CD4-positive, alpha-beta T cell treated with Interleukin-4 for 1 hour (primary cell): ENCODE results near the gene JOSD1.

ENCODE experiments used
- DNase-seq, 2 donors: peaks; one replicate each; pipeline ENCODE4 v3.0.0-alpha.2; 2020 to 2022

The JOSD1 gene

DNA sequence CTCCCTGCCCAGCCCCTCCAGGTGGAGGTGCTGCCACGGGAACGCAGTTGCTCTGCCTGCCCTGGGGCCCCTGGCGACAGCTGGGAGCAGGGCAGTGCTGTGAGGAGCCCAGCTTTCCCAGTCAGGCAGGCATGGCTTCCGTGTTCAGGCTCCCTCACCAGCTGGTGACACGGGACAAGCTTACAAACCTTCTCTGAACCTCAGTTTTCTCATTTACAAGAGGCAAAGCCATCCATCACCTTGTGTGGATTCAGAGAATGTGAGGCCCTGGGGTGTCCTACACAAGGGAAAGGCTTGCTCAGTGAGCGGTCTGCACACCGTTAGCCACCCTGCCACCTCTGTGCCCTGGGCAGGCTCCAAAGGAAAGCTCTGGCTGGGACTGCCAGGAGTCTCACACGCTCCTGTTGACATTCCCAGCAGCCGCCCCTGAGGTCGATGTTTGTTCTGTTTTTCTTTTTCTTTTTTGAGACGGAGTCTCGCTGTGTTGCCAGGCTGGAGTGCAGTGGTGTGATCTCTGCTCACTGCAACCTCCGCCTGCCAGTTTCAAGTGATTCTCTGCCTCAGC lies 31.6 kb upstream of the JOSD1 start:
- DNase-seq: no peak

DNA sequence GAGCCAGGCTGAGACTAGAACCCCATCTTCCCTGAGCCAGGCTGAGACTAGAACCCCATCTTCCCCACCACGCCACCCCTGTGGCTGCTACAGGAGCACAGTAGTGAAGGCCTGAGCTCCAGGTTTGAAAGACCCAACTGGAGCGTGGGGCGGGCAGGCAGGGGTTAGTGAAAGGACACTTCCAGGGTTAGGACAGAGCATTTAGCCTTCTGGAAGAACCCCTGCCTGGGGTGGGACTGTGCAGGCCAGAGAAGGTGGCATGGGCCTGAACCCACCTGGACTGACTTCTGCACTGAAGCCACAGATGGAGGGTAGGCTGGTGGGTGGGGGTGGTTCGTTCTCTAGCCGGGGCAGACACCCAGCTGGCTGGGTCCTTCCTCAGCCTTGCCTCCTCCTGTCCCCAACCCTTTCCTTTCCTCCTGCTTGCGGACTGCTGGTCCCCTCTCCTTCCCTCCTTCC lies 31.0 kb upstream of the JOSD1 start:
- no peak for DNase-seq

DNA sequence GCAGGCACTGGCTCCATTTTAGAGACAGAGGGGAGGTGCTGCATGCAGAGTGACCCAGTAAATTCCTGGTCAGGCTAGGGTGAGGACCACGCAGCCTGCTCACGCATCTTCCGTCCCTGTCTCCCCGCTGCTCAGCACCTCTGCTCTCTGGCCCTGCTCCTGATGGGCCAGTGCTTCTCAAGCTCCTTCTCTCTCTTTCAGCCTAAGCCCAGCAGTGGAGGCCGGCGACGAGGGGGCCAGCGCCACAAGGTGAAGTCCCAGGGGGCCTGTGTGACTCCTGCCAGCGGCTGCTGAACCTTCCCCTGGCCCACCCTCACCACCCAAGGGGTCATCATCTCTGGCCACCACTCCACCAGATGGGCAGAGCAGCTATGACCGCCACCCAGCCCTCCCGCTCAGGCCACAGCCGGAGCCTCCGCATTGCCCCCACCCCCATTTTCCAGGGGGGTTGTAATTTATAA lies 29.7 kb upstream of the JOSD1 start:
- DNase-seq: no peak

DNA sequence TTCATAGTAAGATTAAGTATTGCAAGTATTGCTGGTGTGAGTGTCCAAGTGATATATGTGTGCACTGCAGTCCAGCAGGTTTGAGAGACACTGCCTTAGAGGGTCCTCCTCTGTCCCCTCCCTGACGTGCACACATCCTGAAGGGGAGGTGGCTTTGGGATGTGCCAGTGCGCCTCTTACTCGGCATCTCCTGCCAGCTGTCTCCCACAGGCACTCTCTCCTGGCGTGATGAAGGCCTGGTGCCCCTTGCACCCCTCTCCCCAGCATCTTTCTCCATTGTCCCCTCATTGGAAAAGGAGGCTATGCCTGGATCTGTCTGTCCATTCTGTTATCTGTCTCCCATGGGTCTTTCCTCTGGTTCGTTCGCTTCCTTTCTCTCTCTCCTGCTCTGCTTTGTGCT lies 29.2 kb upstream of the JOSD1 start:
- DNase-seq: no peak

DNA sequence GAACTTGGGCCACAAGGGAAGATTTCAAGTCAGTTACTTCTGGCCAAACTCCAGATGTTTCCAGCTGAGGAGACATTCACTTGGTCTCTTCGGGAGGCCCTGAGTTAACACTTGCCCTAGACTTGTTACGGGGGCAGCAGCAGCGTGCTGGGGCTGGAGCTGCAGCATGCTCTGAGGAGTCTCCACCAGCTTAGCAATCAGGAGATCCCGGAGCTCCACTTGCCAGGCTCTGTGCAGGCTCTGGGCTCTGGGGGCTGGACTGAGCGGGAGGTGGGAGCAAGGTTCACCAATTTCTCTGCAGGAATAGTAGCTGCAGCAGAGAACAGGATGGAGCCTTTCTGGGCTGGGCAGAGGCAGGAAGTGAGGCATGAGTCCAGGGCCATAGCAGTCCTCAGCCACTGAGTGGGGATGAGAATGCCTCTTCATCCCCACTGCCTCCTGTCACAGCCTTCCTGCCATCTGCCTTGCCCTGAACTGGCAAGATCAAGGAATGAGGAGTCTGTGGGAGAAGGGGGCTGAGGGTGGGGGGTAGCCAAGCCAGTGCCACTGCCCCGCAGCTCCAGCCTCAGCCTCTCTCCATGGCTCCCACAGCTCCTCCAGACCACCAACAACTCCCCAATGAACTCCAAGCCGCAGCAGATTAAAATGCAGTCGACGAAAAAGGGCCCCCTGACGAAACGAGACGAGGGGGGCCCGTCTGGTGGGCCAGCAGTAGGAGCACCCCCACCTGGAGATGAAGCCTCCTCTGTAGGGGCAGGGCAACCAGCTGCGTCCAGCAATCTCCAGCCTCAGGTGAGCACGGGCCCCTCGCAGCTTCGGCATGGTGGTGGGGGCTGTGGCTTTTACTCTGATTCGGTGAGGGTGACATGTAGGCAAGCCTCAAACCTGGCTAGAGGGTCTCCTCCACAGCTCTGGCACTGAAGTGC lies 28.4 kb upstream of the JOSD1 start:
- no peak for DNase-seq

DNA sequence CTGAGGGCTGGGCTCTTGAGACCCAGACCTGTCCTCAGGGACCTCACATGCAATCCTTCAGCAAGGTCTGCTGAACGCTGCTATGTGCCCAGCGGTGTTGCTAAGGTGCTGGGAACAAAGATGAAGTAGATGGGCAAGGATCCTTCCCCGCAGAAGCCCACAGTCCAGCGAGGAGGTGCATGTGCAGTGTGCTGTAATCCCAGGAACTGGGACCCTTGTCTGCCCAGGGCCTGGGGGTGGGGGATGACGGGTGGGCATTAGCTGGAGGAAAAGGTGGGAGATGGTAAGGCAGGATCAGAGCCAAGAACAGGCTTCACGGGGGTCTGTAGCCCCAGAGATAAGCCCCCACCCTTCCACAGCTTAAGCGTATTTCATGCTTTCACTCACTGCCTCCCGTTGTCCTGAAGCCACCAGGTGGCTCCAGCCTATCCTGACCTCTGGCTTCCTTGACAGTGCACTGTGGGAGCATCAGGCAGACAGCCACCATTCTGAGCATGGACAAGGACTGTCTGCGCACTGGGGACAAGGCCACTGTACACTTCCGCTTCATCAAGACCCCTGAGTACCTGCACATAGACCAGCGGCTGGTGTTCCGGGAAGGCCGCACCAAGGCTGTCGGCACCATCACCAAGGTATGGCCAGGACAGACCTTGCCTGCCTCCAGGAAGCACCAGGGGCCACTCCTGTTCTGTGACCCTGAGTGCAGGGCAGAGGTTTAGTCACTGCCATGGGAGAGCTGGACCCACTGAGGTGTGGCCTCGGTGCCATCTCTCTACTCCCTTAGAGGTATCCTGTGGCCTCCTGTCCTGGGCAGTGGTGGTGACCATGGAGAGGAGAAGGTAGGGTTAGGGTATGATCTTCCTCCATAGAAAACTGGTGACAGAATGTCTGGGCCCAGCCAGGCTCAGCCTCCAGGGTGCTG lies 27.0 kb upstream of the JOSD1 start:
- DNase-seq: no peak

DNA sequence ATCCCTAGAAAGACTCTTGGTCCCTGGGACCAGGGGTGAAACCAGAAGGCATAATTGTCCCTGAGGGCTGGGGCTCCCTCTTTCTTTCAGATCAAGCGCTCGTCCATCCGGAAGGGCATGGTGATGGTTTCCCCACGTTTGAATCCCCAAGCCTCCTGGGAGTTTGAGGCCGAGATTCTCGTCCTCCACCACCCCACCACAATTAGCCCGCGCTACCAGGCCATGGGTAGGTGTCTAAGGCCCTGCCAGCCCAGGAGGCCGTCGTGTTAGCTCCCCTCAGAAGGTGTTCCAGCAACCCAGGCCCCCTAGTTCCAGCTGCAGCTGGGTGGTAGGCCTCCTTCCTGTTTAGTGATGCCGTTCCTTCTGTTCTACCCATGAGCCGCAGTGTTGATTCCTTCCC lies 26.4 kb upstream of the JOSD1 start:
- no peak for DNase-seq

DNA sequence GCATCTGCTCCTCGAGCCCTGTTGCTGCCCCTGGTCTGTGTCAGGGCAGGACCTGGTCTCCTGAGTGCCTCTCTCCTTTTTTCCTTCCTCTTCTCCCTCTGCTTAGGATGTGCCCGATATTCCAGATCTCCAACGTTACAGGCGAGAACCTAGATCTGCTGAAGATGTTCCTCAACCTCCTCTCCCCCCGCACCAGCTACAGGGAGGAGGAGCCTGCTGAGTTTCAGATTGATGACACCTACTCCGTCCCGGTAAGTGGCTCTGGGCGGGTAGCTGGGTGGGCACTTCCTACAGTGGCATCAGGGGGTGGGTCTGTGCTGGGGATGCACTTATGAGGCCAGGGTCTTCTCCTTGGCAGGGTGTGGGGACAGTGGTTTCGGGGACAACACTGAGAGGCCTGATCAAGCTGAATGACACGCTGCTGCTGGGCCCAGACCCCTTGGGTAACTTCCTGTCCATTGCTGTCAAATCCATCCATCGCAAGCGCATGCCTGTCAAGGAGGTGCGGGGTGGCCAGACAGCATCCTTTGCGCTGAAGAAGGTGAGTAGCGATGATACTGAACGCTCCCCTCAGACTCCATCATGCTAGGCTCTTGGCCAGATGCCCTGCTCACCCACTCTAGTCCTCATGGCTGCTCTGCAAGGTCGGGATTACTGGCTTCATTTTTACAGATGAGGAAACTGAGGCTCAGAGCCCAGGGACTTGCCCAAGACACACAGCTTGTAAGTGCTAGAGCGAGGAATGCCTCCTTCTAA lies 25.3 kb upstream of the JOSD1 start:
- DNase-seq: no peak

DNA sequence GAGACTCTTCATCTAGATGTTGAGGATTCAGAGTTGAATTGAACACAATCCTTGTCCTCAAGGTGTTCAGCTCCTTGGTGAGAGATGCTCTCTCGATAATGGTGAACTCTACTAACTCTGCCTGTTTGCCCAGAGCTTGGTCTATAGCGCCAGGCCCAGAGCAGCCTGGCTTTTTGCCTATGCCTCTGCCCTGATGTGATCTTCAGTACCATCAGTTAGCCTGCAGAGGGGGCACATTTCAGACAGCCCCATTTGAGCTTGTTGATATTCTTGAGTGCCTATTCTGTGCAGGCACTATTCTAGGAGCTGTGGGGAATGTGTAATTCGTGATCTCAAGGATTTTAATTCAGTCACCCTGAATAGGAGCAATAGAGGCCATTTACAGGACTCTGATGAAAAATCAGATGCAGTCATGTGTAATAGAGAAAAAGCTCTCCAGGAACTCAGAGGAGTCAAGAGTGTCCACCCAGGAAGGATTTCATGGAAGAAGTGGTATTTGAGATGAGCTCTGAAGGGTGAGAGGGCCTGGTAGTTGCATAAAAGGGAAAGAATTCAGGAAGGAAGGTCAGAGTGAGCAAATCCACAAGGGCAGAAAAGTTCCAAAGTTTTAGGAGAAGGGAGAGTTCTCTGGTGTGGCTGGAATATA lies 24.3 kb upstream of the JOSD1 start:
- DNase-seq: peak; percentile 44 to 62

DNA sequence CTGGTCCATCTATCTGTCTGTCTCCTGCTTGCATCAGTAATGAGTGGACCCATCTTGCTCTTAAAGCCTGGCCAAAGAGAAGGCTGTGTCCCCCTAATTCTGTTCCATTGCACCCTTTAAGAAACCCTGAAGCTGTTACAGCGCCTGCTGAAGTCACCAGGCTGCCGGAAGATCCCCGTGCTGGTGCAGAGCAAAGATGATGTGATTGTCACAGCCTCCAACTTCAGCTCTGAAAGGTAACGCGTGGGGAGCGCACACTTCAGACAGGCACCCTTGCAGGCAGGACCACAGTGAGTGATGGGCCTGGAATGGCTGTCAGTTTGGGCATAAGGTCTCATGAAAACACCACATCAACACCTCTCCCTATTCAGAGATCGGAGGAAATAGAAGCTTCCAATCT lies 23.4 kb upstream of the JOSD1 start:
- no peak for DNase-seq

DNA sequence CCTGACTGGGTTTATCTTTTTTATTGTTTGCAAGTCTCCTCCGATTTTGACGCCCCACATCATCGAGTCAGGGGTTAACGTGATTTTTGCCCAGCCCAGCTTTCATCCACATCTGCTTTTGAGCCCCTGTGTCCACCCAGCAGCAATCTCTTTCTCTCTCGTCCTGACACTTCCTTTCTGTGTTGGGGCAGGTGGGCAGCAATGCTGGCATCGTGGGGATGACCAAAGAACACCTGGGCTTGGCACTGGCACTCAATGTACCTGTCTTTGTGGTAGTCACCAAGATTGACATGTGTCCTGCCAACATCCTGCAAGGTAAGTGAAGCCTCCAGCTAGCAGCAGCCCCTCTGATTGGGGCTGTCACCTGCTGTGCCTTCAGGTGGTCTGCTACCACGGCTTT lies 20.8 kb upstream of the JOSD1 start:
- no peak for DNase-seq

DNA sequence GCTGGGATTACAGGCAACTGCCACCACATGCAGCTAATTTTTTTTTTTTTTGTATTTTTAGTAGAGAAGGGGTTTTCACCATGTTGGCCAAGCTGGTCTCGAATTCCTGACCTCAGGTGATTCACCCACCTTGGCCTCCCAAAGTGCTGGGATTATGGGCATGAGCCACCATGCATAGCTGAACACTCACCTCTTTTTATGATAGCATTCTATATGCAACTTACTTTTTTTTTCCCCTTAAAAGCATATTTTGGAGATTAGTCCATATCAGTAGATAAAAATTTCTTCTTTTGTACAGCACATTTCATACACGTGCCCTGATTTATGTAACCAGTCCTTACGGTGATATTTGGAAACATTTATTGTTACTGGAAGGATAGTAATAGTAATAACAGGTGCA lies 19.6 kb upstream of the JOSD1 start:
- no peak for DNase-seq

DNA sequence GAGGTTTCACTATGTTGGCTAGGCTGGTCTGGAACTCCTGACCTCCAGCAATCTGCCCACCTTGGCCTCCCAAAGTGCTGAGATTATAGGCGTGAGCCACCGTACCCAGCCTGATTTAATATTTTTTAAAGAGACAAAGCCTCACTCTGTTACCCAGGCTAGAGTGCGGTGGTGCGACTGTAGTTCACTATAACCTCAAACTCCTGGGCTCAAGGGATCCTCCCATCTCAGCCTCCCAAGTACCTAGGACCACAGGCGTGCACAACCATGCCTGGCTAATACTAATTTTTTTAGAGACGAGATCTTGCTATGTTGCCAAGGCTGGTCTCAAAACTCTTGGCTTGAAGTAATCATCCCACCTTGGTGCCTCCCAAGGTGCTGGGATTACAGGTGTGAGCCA lies 18.5 kb upstream of the JOSD1 start:
- no peak for DNase-seq

DNA sequence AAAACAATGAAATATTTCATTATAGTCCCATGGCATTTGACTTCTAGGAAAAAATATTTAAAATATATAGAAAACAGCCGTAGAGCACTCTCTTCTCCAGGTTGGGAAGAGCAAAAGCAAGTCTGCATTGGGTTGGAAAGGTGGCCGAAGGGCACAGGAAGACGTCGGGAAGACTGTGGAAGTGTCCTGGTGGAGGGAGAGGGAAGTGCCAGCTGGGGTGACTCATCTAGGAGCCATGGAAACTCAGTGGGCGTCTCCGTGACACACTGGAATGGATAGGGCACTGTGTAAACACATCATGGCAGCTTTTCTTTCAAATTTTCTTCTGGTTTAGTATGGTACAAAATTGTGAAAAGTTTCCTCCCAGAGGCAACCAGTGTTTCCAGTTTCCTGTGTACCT lies 17.7 kb upstream of the JOSD1 start:
- no peak for DNase-seq

DNA sequence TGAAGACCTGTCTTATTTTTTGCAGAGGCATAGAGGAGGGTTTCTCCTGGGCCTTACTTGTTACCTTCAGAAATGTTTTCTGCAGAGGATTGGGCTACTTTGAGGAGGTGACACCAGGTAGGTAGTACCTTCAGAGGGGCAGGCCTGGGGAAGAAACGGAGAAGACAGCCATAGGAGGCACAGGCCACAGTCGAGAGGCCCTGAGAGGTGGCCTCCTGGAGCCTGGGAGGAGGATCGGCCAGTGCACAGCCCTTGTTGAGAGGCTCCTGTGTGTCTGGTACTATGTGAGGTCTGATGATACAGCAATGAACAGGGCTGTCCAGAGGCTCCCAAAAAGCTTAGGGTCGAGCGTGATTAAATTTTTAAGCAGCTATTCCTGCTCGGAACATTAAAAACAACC lies 16.5 kb upstream of the JOSD1 start:
- no peak for DNase-seq

DNA sequence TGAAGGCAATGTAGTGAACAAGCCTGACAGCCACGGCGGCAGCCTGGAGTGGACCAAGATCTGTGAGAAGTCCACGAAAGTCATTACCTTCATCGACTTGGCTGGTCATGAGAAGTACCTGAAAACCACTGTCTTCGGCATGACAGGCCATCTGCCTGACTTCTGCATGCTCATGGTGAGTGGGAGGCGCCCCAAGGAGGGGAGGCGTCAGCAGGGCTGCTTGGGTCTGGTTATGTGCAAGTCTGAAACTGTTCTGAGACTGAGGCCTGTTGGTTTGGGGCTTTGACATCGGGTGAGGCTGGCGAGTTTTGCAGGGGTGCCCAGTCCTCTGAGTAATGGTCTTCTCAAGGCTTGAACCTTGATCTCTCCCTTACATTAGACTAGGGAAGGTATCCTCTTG lies 16.1 kb upstream of the JOSD1 start:
- DNase-seq: no peak

DNA sequence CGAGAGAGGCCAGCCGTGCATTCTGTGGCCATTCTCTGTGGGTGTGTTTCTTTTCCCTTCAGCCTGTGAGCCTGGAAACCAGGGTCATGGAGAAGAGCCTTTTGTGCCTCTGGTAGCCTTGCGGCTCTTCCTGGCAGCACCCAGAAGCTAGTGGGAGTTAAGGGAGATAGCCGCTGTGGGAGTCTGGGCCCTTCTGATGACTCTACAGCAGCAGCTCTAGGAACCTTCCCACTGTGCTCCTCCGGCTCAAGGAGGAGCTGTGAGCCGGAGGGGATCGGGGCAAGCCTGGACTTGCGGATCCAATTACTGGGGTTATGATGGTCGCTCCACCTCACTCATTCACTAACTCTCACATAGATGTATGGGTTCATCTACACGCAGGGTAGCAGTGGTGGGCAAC lies 15.5 kb upstream of the JOSD1 start:
- DNase-seq: no peak

DNA sequence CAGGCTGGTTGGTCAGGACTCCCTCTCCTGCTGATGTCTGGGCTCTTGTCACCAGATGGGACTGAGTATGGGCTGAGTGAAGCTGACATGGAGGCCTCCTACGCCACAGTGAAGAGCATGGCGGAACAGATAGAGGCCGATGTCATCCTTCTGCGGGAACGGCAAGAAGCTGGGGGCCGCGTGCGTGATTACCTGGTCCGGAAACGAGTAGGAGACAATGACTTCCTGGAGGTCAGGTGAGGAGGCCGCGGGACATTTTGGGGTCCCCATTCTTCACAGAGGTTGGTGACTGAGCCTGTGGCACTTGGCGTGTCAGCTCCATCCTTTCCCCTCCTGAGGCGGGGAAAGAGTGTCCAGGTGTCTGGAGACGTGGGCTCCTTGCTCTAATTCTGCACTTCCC lies 15.1 kb upstream of the JOSD1 start:
- DNase-seq: no peak

DNA sequence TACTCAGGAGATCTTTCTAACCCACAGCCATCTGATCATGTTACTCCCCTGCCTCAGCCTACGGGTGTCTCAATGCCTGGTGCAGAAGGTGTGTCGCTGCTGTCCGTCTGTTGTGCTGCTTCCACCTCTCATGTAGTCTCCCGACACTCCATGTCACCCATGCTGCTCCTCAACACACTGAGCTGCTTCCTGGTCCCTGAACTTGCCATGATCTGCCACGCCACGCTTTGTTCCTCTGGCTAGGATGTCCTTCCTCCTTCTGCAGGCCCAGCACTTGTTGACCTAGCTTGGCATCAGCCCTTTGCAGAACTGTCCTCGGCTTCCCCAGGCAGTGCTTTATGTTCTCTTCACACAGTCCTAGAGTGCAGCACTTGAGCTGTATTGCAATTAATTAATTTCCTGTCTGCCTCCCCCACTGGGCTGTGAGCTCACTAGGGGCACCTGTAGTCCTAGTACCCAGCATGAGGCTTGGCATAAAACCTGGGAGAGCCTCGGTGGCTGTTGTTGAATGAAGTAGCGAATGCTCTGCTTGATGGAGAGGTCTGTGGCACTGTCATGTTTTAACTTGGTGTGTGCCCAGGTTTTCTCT lies 14.5 kb upstream of the JOSD1 start:
- DNase-seq: no peak

DNA sequence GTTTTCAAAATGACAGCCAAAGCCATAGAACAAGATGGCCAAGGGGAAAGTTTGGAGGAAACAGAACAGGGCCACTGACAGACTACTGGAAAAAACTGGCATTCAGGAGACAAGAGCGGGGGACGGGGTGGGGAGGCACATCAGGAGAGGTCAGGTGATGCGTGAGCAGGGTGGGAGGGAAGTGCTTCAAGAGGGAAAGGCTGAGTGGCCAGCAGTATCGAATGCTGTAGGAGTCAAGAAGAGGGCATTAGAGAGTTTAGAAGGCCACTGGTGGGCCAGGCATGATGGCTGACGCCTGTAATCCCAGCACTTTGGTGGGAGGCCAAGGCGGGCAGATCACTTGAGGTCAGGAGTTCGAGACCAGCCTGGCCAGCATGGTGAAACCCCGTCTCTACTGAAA lies 13.2 kb upstream of the JOSD1 start:
- DNase-seq: no peak

DNA sequence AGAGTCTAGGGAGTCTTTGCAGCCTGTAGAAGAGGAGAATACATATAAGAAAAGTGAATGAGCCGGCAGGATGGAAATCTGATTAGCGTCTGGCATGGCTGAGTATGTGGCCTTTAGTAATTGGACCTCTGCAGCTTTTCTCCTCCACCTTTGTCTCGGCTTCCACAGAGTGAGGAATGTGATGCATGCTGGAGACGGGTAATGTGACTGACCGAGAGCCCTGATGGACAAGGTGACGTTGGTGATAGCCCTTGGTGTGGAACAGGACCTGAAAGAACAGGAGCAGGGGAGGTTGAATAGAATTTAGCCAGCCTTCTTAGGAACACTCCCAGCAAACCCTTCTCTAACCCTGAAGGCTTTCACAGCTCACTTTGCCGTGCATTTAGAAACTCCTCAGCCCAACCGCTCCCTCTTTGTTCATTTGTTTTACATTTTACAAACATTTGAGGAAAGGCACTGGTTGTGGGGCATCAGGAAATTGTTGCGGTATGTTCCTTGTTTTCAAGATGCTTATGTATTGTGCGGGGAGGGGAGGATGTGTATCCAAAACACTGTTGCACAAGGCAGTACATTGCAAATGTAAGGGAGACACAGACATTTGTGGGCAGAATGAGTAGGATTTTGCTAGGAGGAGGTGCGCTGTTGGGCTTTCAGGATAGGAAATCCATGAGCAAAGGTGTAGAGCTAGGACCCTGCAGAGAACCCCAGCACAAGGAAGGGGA lies 11.9 kb upstream of the JOSD1 start:
- DNase-seq: no peak
